WERI-Rb-1 (cell line): ENCODE results near the gene ADAMTS8.

Source experiments
- DNase-seq: peaks from one replicate; pipeline ENCODE4 v3.0.0-alpha.2; 2020
- H3K27ac ChIP-seq: fragments of 250-450 bp; sonication (Bioruptor Pico); 2 replicates; pipeline ENCODE4 v1.5.1; 2020; ENCODE audit warnings: mild to moderate bottlenecking, moderate library complexity
- H3K27me3 ChIP-seq: fragments of 250-450 bp; sonication (Bioruptor Pico); 2 replicates; pipeline ENCODE4 v1.5.1; 2021; ENCODE audit warnings: mild to moderate bottlenecking, low read depth, moderate library complexity; ENCODE audit not compliant: insufficient read depth, severe bottlenecking
- H3K36me3 ChIP-seq: fragments of 250-450 bp; sonication (Bioruptor Pico); 2 replicates; pipeline ENCODE4 v1.5.1; 2020; ENCODE audit warnings: mild to moderate bottlenecking, moderate library complexity
- H3K4me3 ChIP-seq: 2 replicates; pipeline ENCODE4 v1.5.1; 2011; ENCODE audit warnings: low read depth, mild to moderate bottlenecking, control low read depth, low read length
- H3K9me3 ChIP-seq: fragments of 250-450 bp; sonication (Bioruptor Pico); 2 replicates; pipeline ENCODE4 v1.5.1; 2021; ENCODE audit warnings: mild to moderate bottlenecking, moderate library complexity; ENCODE audit not compliant: severe bottlenecking
- CTCF ChIP-seq: IDR thresholded peaks from 2 replicates; pipeline ENCODE4 v1.5.1; 2011; ENCODE audit warnings: low read depth, mild to moderate bottlenecking, control low read depth, inconsistent platforms, low read length

The ADAMTS8 gene

GRCh38 chr11:130379276-130379675 lies 49.1 kb downstream of the ADAMTS8 start:
- DNase-seq, result no peak
- no peaks in the 10 kb centered on the region for H3K27me3 ChIP-seq
- TF ChIP-seq CTCF, result no peak
- no peaks in the 10 kb centered on the region for H3K9me3 ChIP-seq
- no peaks in the 10 kb centered on the region for H3K36me3 ChIP-seq
- no peak overlapping the region for H3K4me3 ChIP-seq
- no peak overlapping the region for H3K27ac ChIP-seq

GRCh38 chr11:130370845-130371590 lies 57.4 kb downstream of the ADAMTS8 start:
- no peaks in the 10 kb centered on the region for H3K27me3 ChIP-seq
- no peak overlapping the region for H3K4me3 ChIP-seq
- H3K9me3 ChIP-seq, result no peaks in the 10 kb centered on the region
- peak; percentile 44; the same call in 1 of the 2 replicates for TF ChIP-seq CTCF
- no peak overlapping the region for H3K27ac ChIP-seq
- no peak for DNase-seq
- H3K36me3 ChIP-seq, result no peaks in the 10 kb centered on the region

GRCh38 chr11:130369713-130370112 lies 58.7 kb downstream of the ADAMTS8 start:
- H3K27me3 ChIP-seq, result no peaks in the 10 kb centered on the region
- H3K27ac ChIP-seq, result no peak overlapping the region
- no peaks in the 10 kb centered on the region for H3K36me3 ChIP-seq
- DNase-seq, result no peak
- H3K4me3 ChIP-seq, result no peak overlapping the region
- TF ChIP-seq CTCF, result no peak
- no peaks in the 10 kb centered on the region for H3K9me3 ChIP-seq

- Histone ChIP-seq H3K4me3 (no peak overlapping the region), H3K27ac (peak overlapping the region; percentile 22; the same call in 1 of the 2 replicates), H3K9me3 (no peaks in the 10 kb centered on the region), H3K27me3 (no peaks in the 10 kb centered on the region), H3K36me3 (no peaks in the 10 kb centered on the region)
- 0 out of 2 replicates have a peak, but pooled peaks have one; percentile 20 for TF ChIP-seq CTCF
- peak; percentile 62 for DNase-seq
Measured at GRCh38 chr11:130369141-130369691, 59.2 kb downstream of the ADAMTS8 start.

GRCh38 chr11:130359419-130359818 lies 69.0 kb downstream of the ADAMTS8 start:
- no peak for TF ChIP-seq CTCF
- Histone ChIP-seq H3K9me3 (peaks cover 4% of the 10 kb centered on the region), H3K27me3 (no peaks in the 10 kb centered on the region), H3K4me3 (no peak overlapping the region), H3K27ac (no peak overlapping the region), H3K36me3 (no peaks in the 10 kb centered on the region)
- no peak for DNase-seq
